Esophagus muscularis mucosa (tissue), 4 donors: ENCODE data around the gene FBXO8. TPM values are rescaled to one million over a fixed set of nuclear protein-coding genes. Genes with fewer than 3 reads are reported as not detected.

Experiments used
- DNase-seq: peaks from one replicate; pipeline ENCODE4 v3.0.0-alpha.2; 2017; ENCODE audit errors: extremely low spot score
- H3K27ac ChIP-seq, 4 donors: fragments of 200-600 bp; sonication (generic); replicated peaks in 1 of 4; 1 replicate in 3 of 4; 2 replicates in 1 of 4; pipeline ENCODE4 v1.5.1; 2016 to 2019; ENCODE audit warnings: mild to moderate bottlenecking in 1 of 4
- H3K27me3 ChIP-seq, 4 donors: fragments of 200-600 bp; sonication (generic); one replicate each; pipeline versions ENCODE4 v1.5.1 to v1.6.0; 2016 to 2019
- H3K36me3 ChIP-seq, 4 donors: fragments of 200-600 bp; sonication (generic); one replicate each; pipeline ENCODE4 v1.5.1; 2016 to 2019
- H3K4me1 ChIP-seq, 4 donors: fragments of 200-600 bp; sonication (generic); one replicate each; pipeline ENCODE4 v1.5.1; 2016 to 2019
- H3K4me3 ChIP-seq, 4 donors: fragments of 200-600 bp; sonication (generic); 1 replicate in 2 of 4; 2 replicates in 2 of 4; pipeline ENCODE4 v1.5.1; 2016 to 2019; ENCODE audit warnings: mild to moderate bottlenecking in 4 of 4, moderate library complexity in 1 of 4
- H3K9me3 ChIP-seq, 4 donors: fragments of 200-600 bp; sonication (generic); 1 replicate in 3 of 4; 2 replicates in 1 of 4; pipeline ENCODE4 v1.5.1; 2016 to 2019
- CTCF ChIP-seq, 3 experiments: fragments of 200-600 bp in 2 of 3; fragments of 450-650 bp in 1 of 3; sonication (generic) in 2 of 3; IDR thresholded peaks; one replicate each; pipeline ENCODE4 v1.5.1; 2017 to 2019; ENCODE audit warnings: antibody characterized with exemption in 3 of 3, mild to moderate bottlenecking in 2 of 3, moderate library complexity in 1 of 3
- EP300 ChIP-seq: sonication (generic); formaldehyde crosslinking; IDR thresholded peaks from one replicate; pipeline ENCODE4 v1.6.1; 2017; ENCODE audit warnings: antibody characterized with exemption
- POLR2A ChIP-seq: fragments of 450-650 bp; IDR thresholded peaks from one replicate; pipeline ENCODE4 v1.6.1; 2017; ENCODE audit warnings: antibody characterized with exemption, moderate library complexity, mild to moderate bottlenecking, low read depth
- POLR2AphosphoS5 ChIP-seq, 2 donors: sonication (generic); formaldehyde crosslinking; IDR thresholded peaks; one replicate each; pipeline ENCODE4 v1.6.1; 2017; ENCODE audit warnings: antibody characterized with exemption in 2 of 2
- WGBS: methylation state at CpG from one replicate; pipeline ENCODE4 v1.1.5; 2018; 5-methylcytosine and 5-hydroxymethylcytosine counted together
- intact Hi-C: fragments of 100-400 bp; cut with DNase I; formaldehyde crosslinking; loops from one replicate; pipeline ENCODE4 v1.15.1; 2023
- total RNA-seq, 4 donors: library from RNA; depleted of rRNA; stranded (reverse); fragments of >200 nt; gene quantifications; one replicate each; pipeline versions ENCODE4 v1.1.0 to v1.2.1, GENCODE V29; 2016

The FBXO8 gene
- total RNA-seq, 4 donors from 2014 or later = 32.0 to 48.0 (median 45.5) TPM

- H3K36me3 ChIP-seq = no peaks in the 10 kb centered on the region
- no peak overlapping the region for H3K27ac ChIP-seq
- H3K4me1 ChIP-seq = peaks cover 11 to 33% (median 29%) of the 10 kb centered on the region in 4 donors
- no peaks in the 10 kb centered on the region for H3K9me3 ChIP-seq
- no peaks in the 10 kb centered on the region for H3K27me3 ChIP-seq
- no peak for DNase-seq
- TF ChIP-seq CTCF (IDR thresholded peaks at IDR 0.05) (no peak), POLR2A (no peak), POLR2AphosphoS5 (IDR thresholded peaks at IDR 0.05) (no peak), EP300 (no peak)
- intact Hi-C loops = no loop called here
- H3K4me3 ChIP-seq = no peak overlapping the region
Observed at GRCh38 chr4:174278467-174278866, 5.0 kb downstream of the FBXO8 start.

GRCh38 chr4:174277433-174277832 lies 6.0 kb downstream of the FBXO8 start:
- no peak overlapping the region for H3K4me3 ChIP-seq
- H3K27me3 ChIP-seq = no peaks in the 10 kb centered on the region
- TF ChIP-seq POLR2A = no peak
- no peak for TF ChIP-seq EP300
- no peak for TF ChIP-seq CTCF (IDR thresholded peaks at IDR 0.05)
- TF ChIP-seq POLR2AphosphoS5 (IDR thresholded peaks at IDR 0.05) = no peak
- no peak overlapping the region for H3K27ac ChIP-seq
- no peaks in the 10 kb centered on the region for H3K36me3 ChIP-seq
- H3K9me3 ChIP-seq = no peaks in the 10 kb centered on the region
- no peak for DNase-seq
- peaks cover 8 to 32% (median 25%) of the 10 kb centered on the region in 4 donors for H3K4me1 ChIP-seq
- intact Hi-C loops = no loop called here
- WGBS = 69% methylated on average over 3 of the region's 3 CpGs

- Histone ChIP-seq H3K9me3 (no peaks in the 10 kb centered on the region), H3K4me1 (peaks cover 0 to 16% (median 5%) of the 10 kb centered on the region in 4 donors), H3K27ac (no peak overlapping the region), H3K27me3 (no peaks in the 10 kb centered on the region), H3K36me3 (no peaks in the 10 kb centered on the region), H3K4me3 (no peak overlapping the region)
- DNase-seq = no peak
- 95% methylated on average over 3 of the region's 3 CpGs for WGBS
- TF ChIP-seq CTCF (IDR thresholded peaks at IDR 0.05) = no peak
- intact Hi-C loops = no loop called here
Observed at GRCh38 chr4:174275101-174275500, 8.4 kb downstream of the FBXO8 start.

- TF ChIP-seq POLR2A = no peak
- no peak for TF ChIP-seq EP300
- peaks cover 0 to 16% (median 5%) of the 10 kb centered on the region in 4 donors for H3K4me1 ChIP-seq
- no peaks in the 10 kb centered on the region for H3K27me3 ChIP-seq
- intact Hi-C loops = no loop called here
- H3K4me3 ChIP-seq = no peak overlapping the region
- no peaks in the 10 kb centered on the region for H3K9me3 ChIP-seq
- H3K27ac ChIP-seq = no peak overlapping the region
- 96% methylated on average over 3 of the region's 3 CpGs for WGBS
- DNase-seq = no peak
- no peaks in the 10 kb centered on the region for H3K36me3 ChIP-seq
Observed at GRCh38 chr4:174274436-174274835, 9.0 kb downstream of the FBXO8 start.

GRCh38 chr4:174273930-174274329 lies 9.5 kb downstream of the FBXO8 start:
- WGBS = 85% methylated on average over 5 of the region's 5 CpGs
- TF ChIP-seq CTCF (IDR thresholded peaks at IDR 0.05) (no peak), POLR2A (no peak), EP300 (no peak), POLR2AphosphoS5 (IDR thresholded peaks at IDR 0.05) (no peak)
- Histone ChIP-seq H3K27me3 (no peaks in the 10 kb centered on the region), H3K9me3 (no peaks in the 10 kb centered on the region), H3K36me3 (no peaks in the 10 kb centered on the region), H3K4me1 (peaks cover 0 to 15% (median 5%) of the 10 kb centered on the region in 4 donors), H3K27ac (no peak overlapping the region), H3K4me3 (no peak overlapping the region)
- DNase-seq = no peak
- intact Hi-C loops = no loop called here
